HG03342 (cell line): ENCODE results near the gene SCAPER.

Experiments
- ATAC-seq: cut with Tn5 transposase; IDR thresholded peaks from one replicate; pipeline ENCODE4 v1.9.1; 2021; ENCODE audit warnings: mild to moderate bottlenecking, moderate library complexity; ENCODE audit not compliant: unreplicated experiment

SCAPER gene

GRCh38 chr15:76380249-76380648 lies 524.9 kb downstream of the SCAPER start:
- no peak for ATAC-seq

GRCh38 chr15:76378691-76379090 lies 526.4 kb downstream of the SCAPER start:
- no peak for ATAC-seq

GRCh38 chr15:76377751-76378150 lies 527.4 kb downstream of the SCAPER start:
- no peak for ATAC-seq

- no peak for ATAC-seq
Observed at GRCh38 chr15:76377217-76377616, 527.9 kb downstream of the SCAPER start.

GRCh38 chr15:76376816-76377215 lies 528.3 kb downstream of the SCAPER start:
- ATAC-seq, result no peak

GRCh38 chr15:76376029-76376428 lies 529.1 kb downstream of the SCAPER start:
- ATAC-seq, result no peak

- ATAC-seq, result no peak
Observed at GRCh38 chr15:76368122-76368621, 537.0 kb downstream of the SCAPER start.

GRCh38 chr15:76366714-76367113 lies 538.4 kb downstream of the SCAPER start:
- no peak for ATAC-seq

GRCh38 chr15:76363251-76363650 lies 541.9 kb downstream of the SCAPER start:
- no peak for ATAC-seq

- no peak for ATAC-seq
Observed at GRCh38 chr15:76360416-76360815, 544.7 kb downstream of the SCAPER start.

- ATAC-seq, result no peak
Observed at GRCh38 chr15:76359152-76359551, 546.0 kb downstream of the SCAPER start.

GRCh38 chr15:76358453-76358852 lies 546.7 kb downstream of the SCAPER start:
- no peak for ATAC-seq

- no peak for ATAC-seq
Observed at GRCh38 chr15:76354823-76355440, 550.2 kb downstream of the SCAPER start.

GRCh38 chr15:76353903-76354302 lies 551.2 kb downstream of the SCAPER start:
- ATAC-seq, result no peak

GRCh38 chr15:76353023-76353577 lies 552.0 kb downstream of the SCAPER start:
- ATAC-seq, result no peak

GRCh38 chr15:76349301-76350070 lies 555.7 kb downstream of the SCAPER start:
- no peak for ATAC-seq

- no peak for ATAC-seq
Observed at GRCh38 chr15:76347482-76348055, 557.6 kb downstream of the SCAPER start.

GRCh38 chr15:76346669-76347481 lies 558.3 kb downstream of the SCAPER start:
- ATAC-seq, result no peak

- ATAC-seq, result no peak
Observed at GRCh38 chr15:76345880-76346668, 559.1 kb downstream of the SCAPER start.

- no peak for ATAC-seq
Observed at GRCh38 chr15:76345583-76345879, 559.6 kb downstream of the SCAPER start.
